NCI-H2196 treated with DMSO at 0.1 percent for 48 hours (cell line): ENCODE results near the gene ACTBL2.
"Not testable (repeated sequence)": the region's sequence is repeated elsewhere in the genome, so short reads cannot be mapped to it uniquely, and the experiment has no call there.

Experiments
- DNase-seq: peaks from one replicate; lab custom pipeline; 2025; ENCODE audit not compliant: unreplicated experiment; lab: John Stamatoyannopoulos, UW

The ACTBL2 gene

DNA sequence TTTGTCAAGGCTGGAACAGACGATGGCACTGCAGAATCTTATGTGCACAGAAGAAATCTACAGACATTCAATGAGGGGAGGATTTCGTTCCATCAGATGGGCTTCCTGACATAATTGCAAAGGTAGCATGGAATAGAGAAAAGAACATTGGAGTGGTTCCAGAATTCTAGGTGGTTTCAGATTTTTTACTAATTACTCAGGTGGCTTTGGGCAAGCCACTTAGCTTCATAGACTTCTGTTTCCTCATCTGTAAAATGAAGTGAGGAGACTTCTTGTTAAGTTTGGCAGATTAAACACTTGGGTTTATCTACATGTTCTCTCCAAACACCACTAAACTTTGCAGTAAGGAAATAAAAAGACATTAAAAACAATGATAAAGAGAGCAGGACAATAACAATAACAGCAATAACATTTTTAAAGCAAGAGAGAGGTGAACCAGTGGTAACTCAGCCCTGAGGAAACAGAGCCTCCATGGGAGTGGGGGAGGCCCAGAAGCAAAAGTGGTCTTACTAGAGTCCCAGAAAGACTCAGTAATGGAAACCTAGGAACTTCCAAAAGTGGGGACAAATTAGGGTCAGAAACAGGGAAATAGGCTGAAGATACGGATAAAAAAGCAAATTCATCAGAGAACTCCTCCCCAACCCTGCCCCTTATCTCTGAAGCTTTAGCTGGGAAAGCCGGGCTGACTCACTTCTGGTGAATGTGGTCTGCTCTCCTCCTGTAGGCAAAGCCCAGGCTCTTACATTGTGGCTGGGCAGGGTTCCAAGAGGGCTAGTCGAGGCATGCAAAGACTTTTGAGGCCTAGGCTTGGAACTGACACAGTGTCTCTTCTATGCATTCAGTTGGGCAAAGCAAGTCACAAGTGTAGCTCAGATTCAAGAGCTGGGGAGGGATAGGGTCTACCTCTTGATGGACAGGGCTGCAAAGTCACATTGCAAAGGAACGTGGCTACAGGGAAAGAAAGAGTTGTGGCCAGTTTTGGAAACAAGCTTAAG, 11.8 kb upstream of the ACTBL2 start:
- no peak for DNase-seq

- no peak for DNase-seq
These were observed 10.4 kb upstream of the ACTBL2 start for GRCh38 chr5:57493034-57493433.

DNA sequence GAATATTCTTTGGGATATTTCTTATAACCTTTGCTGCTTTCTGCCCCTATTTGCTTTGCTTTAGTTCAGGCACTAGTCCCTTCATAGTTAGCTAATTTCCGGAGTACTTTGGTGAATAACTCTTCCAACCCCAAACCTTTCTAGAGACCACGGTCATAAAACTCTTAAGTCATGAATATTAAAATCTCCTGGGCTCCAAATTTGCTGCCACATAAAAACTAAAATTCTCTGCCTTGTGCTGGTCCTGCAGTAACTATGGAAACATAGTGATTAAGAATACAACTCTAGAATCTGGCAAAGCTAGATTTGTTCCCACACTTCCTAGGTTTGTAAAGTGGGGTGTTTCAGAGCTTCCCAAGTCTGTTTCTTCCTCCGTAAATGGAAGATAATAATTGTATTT, 10.0 kb upstream of the ACTBL2 start:
- no peak for DNase-seq

- DNase-seq, result no peak
These were observed 8.9 kb upstream of the ACTBL2 start for GRCh38 chr5:57491369-57491965.

DNA sequence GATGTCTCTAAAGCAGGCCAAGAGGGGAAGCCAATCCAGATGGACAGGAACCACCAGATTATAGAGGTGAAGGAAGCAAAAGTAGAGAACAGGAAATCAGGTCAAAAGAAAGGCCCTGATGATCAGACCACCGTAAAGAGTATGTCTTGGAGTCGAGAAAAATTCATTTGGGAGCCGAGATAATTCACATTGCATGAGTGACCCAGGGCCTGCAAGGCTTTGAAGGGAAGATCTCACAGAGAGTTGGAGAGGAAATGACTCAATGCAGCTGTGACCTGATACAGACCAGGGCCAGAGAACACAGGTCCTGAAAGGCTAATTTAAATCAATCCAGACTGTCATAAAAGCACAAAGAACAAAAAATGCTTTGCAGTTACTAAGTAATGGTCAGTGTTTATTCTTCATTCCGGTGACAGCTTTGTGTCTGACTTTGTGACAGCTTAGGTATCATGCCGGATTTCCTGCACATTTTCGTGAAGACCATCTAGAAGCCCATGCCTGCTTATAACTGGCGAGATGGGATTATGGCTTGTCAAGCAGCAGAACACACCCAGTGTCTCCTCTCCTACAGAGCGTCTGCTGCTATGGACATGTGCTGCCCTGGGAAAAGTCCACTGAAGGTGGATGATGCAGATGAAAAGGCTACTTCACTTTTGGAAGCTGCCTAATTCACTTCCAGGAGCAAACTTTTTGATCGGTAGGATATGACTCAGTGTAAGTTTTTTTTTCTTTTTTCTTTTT, 5.8 kb upstream of the ACTBL2 start:
- DNase-seq, result no peak

DNA sequence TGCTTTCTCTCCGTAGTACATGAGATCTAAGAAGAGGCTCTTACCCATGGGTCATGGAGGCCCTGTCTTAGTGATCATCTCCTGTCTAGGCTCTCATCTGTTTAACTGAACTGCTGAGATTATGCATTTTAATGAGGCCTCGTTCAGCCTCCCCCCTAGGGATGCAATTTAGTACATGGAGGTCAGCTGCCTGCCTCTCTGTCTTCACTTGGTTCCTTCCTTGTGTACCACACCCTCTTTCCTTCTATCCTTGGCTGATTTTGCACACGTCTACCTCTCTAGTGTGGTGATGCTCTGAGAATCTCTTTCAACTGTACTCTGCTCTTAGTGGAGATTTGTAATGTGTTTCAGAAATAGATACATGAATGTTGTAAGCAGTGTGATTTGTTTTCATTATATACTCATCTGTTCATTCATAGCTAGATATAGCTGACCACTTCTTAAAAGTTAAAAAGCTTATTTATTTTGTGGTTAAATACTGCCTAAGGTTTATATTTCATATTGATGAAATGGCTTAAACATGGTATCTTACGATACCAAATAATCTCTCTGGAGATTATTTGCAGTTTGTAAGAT, 3.5 kb upstream of the ACTBL2 start:
- DNase-seq, result no peak

DNA sequence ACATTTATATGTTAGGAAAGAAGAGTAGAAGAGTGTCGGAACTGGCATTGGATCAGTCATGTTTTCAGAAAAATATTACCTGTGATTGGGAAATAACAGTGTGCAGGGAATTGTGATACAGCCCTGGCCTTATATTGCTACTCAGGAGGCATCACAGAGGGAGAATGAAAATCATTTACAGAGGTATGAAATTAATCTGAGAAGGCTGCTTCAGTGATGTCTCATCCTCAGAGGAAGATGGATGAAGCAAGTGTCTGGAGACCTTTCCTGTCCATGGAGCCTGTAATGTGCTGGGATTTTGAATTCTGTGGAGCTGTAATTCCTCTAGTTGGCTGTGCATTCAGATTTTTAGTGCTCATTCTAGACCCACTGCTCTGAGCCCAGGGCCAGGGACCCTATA, 3.8 kb downstream of the ACTBL2 start:
- DNase-seq, result no peak

DNA sequence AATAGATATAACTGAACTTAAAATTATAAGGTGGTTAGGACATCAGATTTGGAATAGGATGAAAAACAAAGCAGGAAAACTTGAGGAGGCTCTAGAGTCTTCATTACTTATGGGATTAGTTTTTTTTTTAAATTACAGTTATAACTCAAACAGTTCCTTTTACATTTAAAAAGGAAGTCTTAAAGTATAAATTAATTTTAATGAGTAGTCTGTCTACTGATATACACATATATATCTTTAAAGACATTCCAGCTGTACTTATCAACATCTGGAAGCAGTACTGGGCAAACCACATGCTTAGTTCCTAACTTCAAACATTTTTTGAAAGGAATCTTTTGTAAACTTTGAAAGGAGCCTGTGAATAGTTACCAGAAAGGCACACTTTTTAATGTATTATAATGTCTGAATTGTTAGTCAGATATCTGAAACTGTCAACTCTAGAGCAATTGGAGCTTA, 6.0 kb downstream of the ACTBL2 start:
- no peak for DNase-seq

DNA sequence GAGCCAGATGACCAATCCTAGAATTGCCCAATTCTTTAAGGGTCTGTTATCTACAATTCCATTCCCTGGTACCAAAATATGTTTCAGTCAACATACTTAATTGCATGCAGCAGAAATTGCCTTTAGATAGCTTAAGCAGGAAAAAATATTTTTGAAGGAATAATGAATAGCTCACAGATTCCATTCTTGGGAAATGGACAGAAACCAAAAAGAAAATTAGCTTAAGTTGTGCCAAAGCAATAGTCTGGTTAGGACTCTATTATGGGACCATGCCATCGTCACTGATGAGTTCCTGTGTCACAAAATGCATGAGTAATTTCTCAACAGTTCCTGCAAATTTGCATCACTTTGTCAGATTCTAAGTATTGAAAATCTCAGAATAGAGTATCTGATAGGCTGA, 12.3 kb downstream of the ACTBL2 start:
- DNase-seq, result no peak

DNA sequence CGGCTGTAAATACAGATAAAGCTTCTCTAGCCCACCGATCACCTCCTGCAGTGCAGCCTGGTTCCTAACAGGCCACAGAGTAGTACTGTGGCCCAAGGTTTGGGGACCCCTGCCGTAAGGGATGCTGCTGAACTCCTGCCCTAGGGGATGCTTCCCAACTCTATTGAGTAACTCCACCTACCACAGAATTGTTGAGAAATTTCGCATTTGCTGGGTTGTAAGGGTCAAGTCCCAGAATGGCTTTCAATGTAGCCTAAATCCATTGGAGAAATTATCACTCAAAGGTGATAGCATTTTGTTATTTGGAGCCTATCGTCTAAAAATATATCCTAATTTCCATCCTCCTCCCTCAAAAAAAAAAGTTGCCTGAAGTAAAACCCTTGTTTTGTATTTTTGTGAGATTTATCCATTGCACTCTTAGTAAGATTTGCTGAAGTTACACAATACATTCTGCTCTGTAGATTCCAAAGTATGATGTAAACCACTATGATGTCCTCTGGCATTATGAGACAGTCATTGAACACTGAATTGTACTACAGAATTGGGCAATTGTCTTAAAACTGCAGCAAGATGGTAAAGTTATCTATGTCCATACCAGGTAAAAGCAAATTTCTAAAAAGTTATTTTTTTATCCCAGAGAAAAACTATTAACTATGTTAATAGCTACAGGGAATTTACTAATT, 14.0 kb downstream of the ACTBL2 start:
- no peak for DNase-seq

DNA sequence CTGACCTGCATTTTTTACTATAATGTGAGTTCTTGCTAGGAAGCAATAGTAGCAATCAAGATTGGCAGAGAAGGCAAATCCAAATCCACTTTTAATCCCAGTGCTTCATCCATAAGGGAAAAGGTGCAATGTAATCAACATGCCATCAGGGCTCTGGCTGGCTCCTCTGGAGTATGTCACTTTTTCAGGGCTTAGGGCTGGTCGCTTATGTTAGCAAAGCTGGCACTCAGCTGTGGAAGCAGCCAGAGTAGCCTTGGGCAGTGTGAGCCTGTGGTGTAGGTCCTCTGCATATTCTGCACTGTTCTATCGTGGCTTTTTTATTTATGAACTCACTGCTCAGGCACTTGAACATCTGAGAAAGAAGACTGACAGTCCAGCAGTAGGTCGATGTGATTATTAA, 16.1 kb downstream of the ACTBL2 start:
- DNase-seq, result no peak

GRCh38 chr5:57460056-57460455, 22.6 kb downstream of the ACTBL2 start:
- not testable (repeated sequence) for DNase-seq

DNA sequence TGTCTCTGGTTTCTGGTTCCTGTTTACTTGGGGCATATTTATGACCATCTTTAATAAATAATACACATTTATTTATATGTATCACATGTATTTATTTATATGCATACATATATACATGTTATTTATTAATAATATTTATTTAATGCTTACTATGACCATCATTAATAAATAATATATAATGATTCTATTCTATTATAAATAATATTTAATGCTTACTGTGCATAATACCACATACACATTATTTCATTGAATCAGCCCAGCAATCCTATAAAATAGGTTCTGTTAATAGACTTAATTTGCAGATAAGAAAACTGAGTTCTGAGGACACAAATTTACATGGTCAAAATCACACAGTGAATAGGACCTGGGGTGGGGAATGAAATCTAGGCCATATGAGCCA, 24.2 kb downstream of the ACTBL2 start:
- DNase-seq, result no peak

DNA sequence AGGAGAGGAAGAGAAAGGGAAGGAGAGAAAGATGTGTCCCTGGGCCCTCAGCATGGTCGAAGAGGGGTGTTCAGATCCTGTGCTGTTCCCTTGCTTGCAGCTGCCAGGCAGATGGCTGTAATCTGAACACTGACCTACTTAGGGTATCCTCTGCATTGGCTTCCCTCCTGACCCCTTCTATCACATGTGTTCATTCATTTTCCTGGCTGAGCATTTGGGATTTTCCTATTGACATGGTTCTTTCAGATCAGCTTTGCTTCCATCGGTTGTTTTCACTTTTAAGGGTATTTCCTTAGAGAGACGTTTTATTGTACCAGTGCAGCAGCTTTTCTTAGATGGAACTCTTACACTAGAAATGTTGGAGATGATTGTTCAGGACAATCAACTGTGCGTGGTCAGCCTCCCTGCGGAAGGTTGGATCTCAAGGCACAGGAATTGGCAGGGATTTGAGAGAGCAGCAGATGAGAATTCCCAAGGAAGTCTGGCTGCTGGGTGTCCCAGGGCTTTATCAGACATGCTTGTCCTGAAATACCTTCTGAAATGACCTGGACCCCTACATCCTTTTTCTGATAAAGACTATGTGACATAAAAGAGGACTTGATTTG, 26.0 kb downstream of the ACTBL2 start:
- no peak for DNase-seq

GRCh38 chr5:57455511-57456455, 26.8 kb downstream of the ACTBL2 start:
- no peak for DNase-seq

- DNase-seq, result no peak
These were observed 27.7 kb downstream of the ACTBL2 start for GRCh38 chr5:57454896-57455295.

DNA sequence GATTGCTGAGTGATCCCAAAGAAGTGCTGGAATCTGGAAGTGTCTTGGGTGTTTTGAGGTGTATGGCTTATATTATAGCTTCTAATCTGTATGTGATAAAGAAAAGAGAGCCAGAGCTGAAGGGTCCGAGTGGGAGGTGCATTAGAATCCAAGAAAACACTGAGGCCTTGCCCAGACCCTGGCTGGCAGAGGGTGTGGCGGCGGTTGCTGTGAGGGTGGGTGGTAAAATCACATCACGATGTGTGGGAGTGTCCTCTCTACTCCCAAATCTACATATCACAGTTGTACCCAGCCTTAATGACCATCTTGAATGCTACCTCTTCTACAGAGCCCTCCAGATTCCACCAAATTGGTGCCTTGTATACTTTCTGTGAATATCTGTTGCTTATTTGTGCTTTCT, 28.9 kb downstream of the ACTBL2 start:
- DNase-seq, result no peak

- DNase-seq, result no peak
These were observed 29.7 kb downstream of the ACTBL2 start for GRCh38 chr5:57452885-57453284.
